Left cardiac atrium (tissue), 4 donors: Measurements from ENCODE around the gene HSPA12A. TPM values are rescaled to one million over a fixed set of nuclear protein-coding genes. Genes with fewer than 3 reads are reported as not detected.
A peak's percentile ranks its signal among the peaks of the same experiment; 100 is the strongest.

ENCODE experiments used
- ATAC-seq, 2 donors: fragments of 200-7000 bp; cut with Tn5 transposase; one replicate each; pipeline ENCODE4 v1.9.1; 2020; ENCODE audit warnings: mild to moderate bottlenecking in 2 of 2, moderate library complexity in 2 of 2
- DNase-seq: peaks from one replicate; pipeline ENCODE4 v3.0.0-alpha.2; 2020
- intact Hi-C, 2 donors: fragments of 100-400 bp; cut with DNase I; formaldehyde crosslinking; loops; one replicate each; pipeline versions ENCODE4 v1.14.1 to v1.15.1; 2022 to 2023
- total RNA-seq, 2 donors: library from RNA; stranded (reverse); fragmentation: NEBNext Ultra II Directional; extraction: Animal tissue kit (Norgen Biotek cat#: 25700); gene quantifications; one replicate each; pipeline ENCODE4 v1.2.1, GENCODE V29; 2021
- donor health status: DM: no; HTN: yes; CAD: no.
- donor health status: DM: no; HTN: yes; CAD: no; lungs with severe emphysema.
- donor health status: DM: yes; HTN: yes; CAD: no.
- donor health status: Dilated cardiomyopathy.

The HSPA12A gene
- total RNA-seq, 2 donors from 2014 or later: 16.6 to 23.4 TPM

- DNase-seq (no peak), ATAC-seq (no peak)
- intact Hi-C loops: no loop called here
Measured at GRCh38 chr10:116772909-116773705, 30.7 kb upstream of the HSPA12A start.

- DNase-seq: no peak
- no peak for ATAC-seq
- intact Hi-C loops: no loop called here
Measured at GRCh38 chr10:116771959-116772585, 29.7 kb upstream of the HSPA12A start.

GRCh38 chr10:116771101-116771958, 29.0 kb upstream of the HSPA12A start:
- intact Hi-C loops: no loop called here
- DNase-seq: peak; percentile 74
- peak; percentile 70 to 71 for ATAC-seq

GRCh38 chr10:116770281-116770680, 27.9 kb upstream of the HSPA12A start:
- intact Hi-C loops: no loop called here
- no peak for ATAC-seq
- DNase-seq: no peak

- intact Hi-C loops: no loop called here
- DNase-seq (no peak), ATAC-seq (no peak)
Measured at GRCh38 chr10:116769791-116770190, 27.4 kb upstream of the HSPA12A start.

GRCh38 chr10:116769368-116769767, 27.0 kb upstream of the HSPA12A start:
- intact Hi-C loops: no loop called here
- no peak for DNase-seq
- no peak for ATAC-seq

- ATAC-seq: no peak
- no peak for DNase-seq
- intact Hi-C loops: no loop called here
Measured at GRCh38 chr10:116768786-116769185, 26.4 kb upstream of the HSPA12A start.

GRCh38 chr10:116766837-116767634, 24.7 kb upstream of the HSPA12A start:
- peak; percentile 39 to 82 for ATAC-seq
- no peak for DNase-seq
- intact Hi-C loops: no loop called here

- intact Hi-C loops: no loop called here
- DNase-seq (no peak), ATAC-seq (no peak)
Measured at GRCh38 chr10:116766241-116766827, 24.0 kb upstream of the HSPA12A start.

- no peak for ATAC-seq
- DNase-seq: no peak
- intact Hi-C loops: no loop called here
Measured at GRCh38 chr10:116765648-116766081, 23.3 kb upstream of the HSPA12A start.

- ATAC-seq (no peak), DNase-seq (no peak)
- intact Hi-C loops: no loop called here
Measured at GRCh38 chr10:116764979-116765378, 22.6 kb upstream of the HSPA12A start.

- intact Hi-C loops: no loop called here
- no peak for DNase-seq
- no peak for ATAC-seq
Measured at GRCh38 chr10:116763440-116763839, 21.1 kb upstream of the HSPA12A start.

GRCh38 chr10:116761883-116762282, 19.5 kb upstream of the HSPA12A start:
- ATAC-seq (no peak), DNase-seq (no peak)
- intact Hi-C loops: no loop called here

- no peak for DNase-seq
- intact Hi-C loops: no loop called here
- ATAC-seq: no peak
Measured at GRCh38 chr10:116760919-116761318, 18.6 kb upstream of the HSPA12A start.

GRCh38 chr10:116757246-116757645, 14.9 kb upstream of the HSPA12A start:
- DNase-seq (no peak), ATAC-seq (peak; percentile 18 to 74)
- intact Hi-C loops: no loop called here

- DNase-seq: no peak
- intact Hi-C loops: no loop called here
Measured at GRCh38 chr10:116756277-116756676, 13.9 kb upstream of the HSPA12A start.

GRCh38 chr10:116753759-116754158, 11.4 kb upstream of the HSPA12A start:
- peak; percentile 35 to 82 for ATAC-seq
- intact Hi-C loops: no loop called here
- no peak for DNase-seq

More at GRCh38 chr10:116756277-116756676, 13.9 kb upstream of the HSPA12A start:
- peak; percentile 87 to 89 for ATAC-seq

GRCh38 chr10:116752969-116753665, 10.8 kb upstream of the HSPA12A start:
- DNase-seq (no peak), ATAC-seq (no peak)
- intact Hi-C loops: no loop called here
